ENCODE data around the gene FGFR2.

Gene FGFR2

DNA sequence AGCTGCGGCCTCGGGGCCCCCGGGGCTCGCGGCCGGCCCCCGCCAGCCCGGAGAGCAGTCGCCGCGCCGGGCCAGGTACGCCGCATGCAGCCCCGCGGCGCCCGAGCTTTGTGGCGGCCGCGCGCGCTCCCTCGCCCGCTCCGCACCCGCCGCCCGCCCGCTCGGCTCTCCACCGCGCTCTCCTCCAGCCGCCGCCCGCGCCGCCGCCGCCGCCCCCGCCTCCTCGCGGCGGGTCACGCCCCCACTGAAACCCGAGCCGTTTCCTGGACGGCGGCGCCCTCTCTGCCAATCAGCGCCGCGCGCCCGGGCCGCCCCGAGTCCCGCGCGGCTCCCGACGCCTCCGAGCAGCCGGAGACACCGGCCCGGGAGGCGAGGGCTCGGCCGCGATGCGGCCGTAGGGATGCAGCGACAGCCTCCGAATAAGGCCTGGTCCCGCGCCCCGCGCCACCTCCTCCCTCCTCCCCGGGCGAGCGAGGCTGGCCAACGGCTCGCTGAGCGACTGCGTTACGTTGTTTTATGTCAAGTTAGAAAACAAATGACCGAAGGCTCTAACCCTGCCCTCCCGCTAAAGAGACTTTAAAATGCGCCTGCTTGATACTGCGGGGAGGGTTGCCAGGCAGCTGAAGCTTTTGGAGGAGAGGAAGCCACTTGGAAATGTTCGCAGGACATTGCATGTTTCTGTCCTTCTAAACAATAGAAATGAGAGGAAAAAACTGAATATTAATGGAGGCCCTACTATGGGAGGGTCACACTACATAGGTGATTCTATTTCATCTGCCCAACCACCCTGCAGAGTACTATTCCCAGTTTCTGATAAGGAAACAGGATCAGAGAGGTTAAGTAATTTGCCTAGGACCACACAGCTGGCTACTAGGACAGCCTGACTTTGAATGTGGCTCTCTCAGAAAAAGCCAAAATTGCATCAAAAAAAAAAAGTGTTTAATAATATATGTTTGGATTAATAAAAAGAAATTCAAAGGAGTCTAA, at the start of gene FGFR2:
Gene FGFR2 (minus strand): TSS at position 182 of the 987 bp plus-strand sequence. CDS start 4,627 bp downstream, outside the sequence.
- DNase-seq (ENCODE audit: low read depth in 2 of 2) = no peak

DNA sequence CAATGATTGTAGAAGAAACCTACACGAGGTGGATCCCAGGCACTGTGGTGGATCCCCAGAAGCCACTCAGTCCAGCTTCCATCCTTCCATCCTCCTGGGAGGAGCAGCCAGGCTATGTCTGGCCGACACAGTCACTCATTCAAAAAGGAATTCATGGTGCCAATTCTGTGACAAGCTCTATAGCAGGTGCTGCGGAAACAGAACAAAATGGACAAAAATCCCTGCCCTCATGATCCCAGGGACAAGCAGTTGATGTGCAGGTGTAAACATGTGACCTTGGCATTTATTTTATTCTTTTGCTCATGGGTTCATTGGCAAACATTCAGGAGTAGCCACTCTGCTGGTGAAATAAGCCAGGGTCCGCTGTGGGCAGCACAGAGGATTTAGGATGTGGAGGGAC, 49.2 kb upstream of the FGFR2 start:
- no peak for DNase-seq (ENCODE audit: low read depth in 2 of 2)

DNA sequence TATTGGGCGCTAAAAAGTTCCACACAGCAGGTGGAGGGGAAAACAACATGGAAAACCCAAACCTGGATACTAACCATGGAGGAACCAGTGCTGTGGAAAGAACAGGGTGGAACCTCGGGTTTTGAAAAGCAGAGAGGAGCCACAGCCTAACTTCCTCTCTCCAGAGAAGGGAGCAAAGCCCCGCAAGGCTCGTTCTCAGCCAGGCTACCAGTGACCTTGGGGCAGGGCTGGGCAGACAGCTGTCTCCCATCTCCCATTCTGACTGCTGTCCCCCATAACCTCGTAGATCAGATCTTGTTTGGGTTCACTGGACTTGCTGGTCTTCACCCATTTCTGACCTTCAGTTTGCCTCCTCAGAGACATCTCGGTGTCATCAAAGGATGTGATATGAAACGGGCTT, 47.5 kb upstream of the FGFR2 start:
- DNase-seq (ENCODE audit: low read depth in 2 of 2) = no peak

GRCh38 chr10:121644501-121644900, 46.3 kb upstream of the FGFR2 start:
- no peak for DNase-seq (ENCODE audit: low read depth in 2 of 2)

DNA sequence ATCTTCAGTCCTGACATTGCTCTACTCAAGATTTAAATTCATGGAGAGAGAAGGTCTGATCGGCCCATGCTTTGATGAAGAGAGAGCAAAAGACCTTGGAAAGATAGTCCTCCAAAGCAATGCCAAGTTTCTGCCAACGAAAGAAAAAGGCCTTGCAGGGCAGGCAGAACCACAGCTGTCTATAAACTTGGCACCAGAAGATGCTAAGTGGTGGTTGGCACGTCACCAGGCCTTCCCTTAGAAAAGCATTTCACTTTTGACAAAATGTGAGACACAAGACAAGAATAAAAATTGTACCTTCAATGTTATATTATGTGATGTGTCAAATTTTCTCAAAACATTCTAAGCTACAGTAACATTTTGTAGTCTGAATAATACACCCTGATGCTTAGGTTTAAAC, 42.0 kb upstream of the FGFR2 start:
- DNase-seq (ENCODE audit: low read depth in 2 of 2) = no peak

DNA sequence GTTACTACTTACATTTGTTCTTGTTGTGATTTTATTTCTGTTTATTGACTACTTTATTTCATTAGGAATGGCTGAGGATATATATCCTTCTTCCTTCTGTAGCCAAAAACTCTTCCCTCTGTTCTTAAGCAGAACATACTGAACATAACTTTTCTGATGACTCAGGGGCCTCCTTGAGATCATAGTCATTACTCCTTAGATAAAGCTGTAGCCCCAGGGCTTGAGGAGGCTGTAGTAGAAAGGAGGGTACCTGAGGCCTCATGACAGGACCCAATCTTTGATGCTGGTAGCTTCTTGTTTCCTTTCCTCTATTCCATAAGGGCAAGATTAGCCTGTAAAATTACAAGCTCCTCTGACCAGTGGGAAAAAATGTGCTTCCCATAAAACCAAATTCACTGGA, 41.2 kb upstream of the FGFR2 start:
- no peak for DNase-seq (ENCODE audit: low read depth in 2 of 2)

DNA sequence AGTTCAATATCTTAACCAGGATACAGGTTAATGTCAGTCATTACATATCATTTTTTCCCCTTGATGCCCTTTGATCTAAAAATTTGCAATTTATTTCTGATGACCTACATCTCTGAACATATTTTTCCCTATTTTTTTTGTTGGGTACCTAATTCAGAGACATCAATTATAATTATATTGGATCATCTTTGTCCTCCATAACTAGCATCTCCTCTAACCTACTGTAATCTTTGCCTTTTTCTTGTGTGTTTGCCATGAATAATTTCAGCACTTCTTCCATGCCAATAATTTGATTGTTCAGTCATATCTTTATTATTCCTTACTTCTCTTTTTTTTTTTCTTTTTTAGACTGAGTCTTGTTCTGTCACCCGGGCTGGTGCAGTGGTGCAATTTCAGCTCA, 39.2 kb upstream of the FGFR2 start:
- DNase-seq (ENCODE audit: low read depth in 2 of 2) = no peak

- DNase-seq (ENCODE audit: low read depth in 2 of 2) = no peak
Observed at GRCh38 chr10:121633056-121633455, 34.8 kb upstream of the FGFR2 start.

DNA sequence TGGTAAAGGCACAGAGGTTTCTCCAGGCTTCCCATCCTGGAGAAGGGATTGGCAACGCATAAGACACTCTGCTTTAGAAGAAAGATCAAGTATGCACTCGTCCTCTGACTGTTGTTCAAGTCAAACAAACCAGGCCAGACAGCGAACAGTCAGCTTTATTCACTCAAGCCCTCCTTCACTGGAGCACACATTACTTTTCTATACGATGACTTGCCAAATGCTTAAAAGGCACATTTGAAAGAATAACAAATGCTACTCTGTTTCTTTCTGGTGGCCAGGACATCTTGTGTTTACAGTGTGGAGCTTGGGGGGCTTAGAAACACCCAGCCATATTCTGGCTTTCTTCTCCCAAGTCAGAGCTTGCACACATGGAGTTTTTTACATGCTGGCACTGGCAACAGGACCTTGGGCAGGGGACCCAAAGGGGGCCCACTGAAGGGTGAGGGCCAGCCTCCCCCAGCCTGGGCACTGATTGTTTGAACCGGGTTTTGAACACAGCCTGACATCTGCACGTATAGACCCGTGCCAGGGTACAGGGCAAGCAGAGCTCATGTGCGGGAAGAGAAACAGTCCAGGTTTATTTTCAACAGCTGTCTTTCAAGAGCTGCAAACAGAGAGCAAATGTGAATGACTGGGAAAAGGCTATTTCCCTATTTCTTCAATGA, 33.3 kb upstream of the FGFR2 start:
- DNase-seq (ENCODE audit: low read depth in 2 of 2) = no peak

- DNase-seq (ENCODE audit: low read depth in 2 of 2) = no peak
Observed at GRCh38 chr10:121628859-121629258, 30.6 kb upstream of the FGFR2 start.

GRCh38 chr10:121627876-121628581, 29.8 kb upstream of the FGFR2 start:
- no peak for DNase-seq (ENCODE audit: low read depth in 2 of 2)

DNA sequence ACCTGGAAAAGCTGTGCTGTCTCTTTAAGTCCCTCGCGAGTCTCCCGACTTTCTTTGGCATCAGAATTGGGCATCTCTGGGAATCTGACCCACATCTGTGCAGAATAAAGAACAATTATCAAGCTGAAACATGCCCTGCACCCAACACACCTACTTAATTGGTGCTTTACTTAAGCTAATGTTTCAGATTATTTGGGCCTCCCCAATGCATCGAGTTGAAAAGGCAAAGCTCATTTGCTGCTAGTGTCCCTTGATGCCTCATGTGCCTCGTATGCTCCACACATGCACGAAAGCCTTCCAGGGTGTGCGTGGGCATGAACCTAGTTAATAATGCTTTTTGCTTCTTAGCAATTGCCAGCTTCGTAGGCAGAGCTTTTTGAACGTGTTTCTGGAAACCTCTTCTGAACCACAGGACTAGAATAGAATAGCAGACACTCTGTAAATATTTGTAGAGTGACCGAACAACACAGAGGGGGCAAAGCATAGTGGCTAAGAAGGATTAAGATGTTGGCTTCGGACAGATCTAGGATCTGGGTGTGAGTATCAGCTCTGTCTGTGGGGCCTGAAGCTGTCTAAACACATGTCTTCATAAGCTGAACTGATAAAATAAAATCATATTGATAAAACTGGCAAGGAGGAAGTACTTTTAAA, 26.7 kb upstream of the FGFR2 start:
- DNase-seq (ENCODE audit: low read depth in 2 of 2) = no peak

GRCh38 chr10:121618906-121619305, 20.7 kb upstream of the FGFR2 start:
- no peak for DNase-seq (ENCODE audit: low read depth in 2 of 2)

DNA sequence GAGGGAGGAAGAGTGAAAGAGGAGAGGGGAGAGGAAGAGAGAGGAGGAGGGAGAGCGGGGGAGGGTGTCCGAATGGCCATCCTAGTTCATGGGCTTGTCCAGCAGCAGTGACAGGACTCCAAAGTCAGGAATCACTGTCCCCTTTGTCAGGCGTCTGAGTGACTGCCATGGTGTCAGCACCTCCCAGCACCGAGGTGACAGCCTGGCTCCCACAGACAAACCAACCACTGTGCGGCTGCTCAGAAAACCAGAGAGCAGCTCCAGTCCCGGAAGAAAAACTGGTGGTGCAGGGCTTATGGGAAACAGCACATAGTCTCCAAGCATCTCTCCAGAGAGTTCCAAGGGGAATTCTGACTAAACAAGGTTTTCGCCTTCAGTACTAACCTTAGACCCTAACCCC, 18.9 kb upstream of the FGFR2 start:
- DNase-seq (ENCODE audit: low read depth in 2 of 2) = no peak

DNA sequence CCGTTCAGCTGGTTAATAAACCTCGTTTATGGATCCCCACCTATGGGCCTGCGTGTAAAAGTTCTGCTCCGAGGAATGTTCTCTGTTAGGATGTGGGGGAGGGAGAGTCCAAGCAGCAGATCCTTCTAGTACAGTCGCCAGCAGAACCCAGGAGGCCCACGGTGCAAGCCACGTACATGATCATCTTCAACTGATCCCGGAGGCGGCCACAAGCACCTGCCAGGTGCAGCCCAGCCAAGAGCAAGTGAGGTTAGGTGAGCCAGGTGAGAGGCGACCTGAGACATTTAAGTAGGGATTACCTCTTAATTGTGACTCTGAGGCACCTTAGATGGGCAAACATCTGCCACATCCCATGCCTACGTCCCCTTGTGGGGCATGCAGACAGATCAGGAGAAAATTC, 18.0 kb upstream of the FGFR2 start:
- DNase-seq (ENCODE audit: low read depth in 2 of 2) = no peak

GRCh38 chr10:121615836-121616235, 17.6 kb upstream of the FGFR2 start:
- no peak for DNase-seq (ENCODE audit: low read depth in 2 of 2)

DNA sequence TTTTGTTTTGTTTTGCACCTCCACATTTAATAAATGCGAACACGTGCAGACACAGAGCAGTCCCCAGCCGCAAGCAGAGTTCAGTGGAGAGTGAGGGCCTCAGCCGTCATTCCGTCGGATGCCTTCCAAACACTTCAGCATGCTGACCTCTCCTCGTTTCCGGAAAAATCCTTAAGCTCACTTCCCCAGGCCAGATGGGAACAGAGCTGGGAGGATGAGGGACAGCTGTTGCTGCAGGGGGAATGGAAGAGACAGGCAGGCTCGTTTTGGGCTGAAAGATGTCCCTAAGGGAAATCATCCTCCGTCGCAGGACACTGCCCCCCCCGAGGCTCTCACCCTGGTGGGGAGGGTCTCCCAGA, 17.2 kb upstream of the FGFR2 start:
- DNase-seq (ENCODE audit: low read depth in 2 of 2) = no peak

GRCh38 chr10:121614613-121615434, 16.6 kb upstream of the FGFR2 start:
- no peak for DNase-seq (ENCODE audit: low read depth in 2 of 2)

DNA sequence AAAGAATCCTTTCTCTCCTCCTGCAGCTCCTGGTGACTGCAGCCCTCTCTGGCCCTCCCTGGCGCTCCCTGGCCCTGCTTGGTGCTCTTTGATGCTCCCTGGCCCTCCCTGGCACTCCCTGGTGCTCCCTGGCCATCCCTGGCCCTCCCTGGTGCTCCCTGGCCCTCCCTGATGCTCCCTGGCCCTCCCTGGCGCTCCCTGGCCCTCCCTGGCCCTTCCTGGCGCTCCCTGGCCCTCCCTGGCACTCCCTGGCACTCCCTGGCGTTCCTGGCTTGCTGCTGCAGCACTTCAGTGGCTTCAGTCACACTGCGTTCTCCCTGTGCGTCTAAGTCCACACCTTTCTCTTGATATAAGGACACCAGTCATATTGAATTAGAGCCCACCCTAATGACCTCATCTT, 15.2 kb upstream of the FGFR2 start:
- no peak for DNase-seq (ENCODE audit: low read depth in 2 of 2)

GRCh38 chr10:121611393-121612159, 13.3 kb upstream of the FGFR2 start:
- no peak for DNase-seq (ENCODE audit: low read depth in 2 of 2)
